Peyer's patch (tissue), 4 donors: ENCODE measurements around the gene SLC8A2. TPM values are rescaled to one million over a fixed set of nuclear protein-coding genes. Genes with fewer than 3 reads are reported as not detected.

Experiments used
- DNase-seq, 3 donors: peaks; one replicate each; pipeline ENCODE4 v3.0.0-alpha.2; 2017 to 2019
- H3K27ac ChIP-seq, 4 donors: fragments of 200-600 bp; sonication (generic); one replicate each; pipeline ENCODE4 v1.5.1; 2016 to 2019
- H3K27me3 ChIP-seq, 2 donors: fragments of 200-600 bp; sonication (generic); one replicate each; pipeline ENCODE4 v1.5.1; 2019
- H3K36me3 ChIP-seq, 3 donors: fragments of 200-600 bp; sonication (generic); one replicate each; pipeline ENCODE4 v1.5.1; 2016 to 2019
- H3K4me1 ChIP-seq, 4 donors: fragments of 200-600 bp; sonication (generic); one replicate each; pipeline ENCODE4 v1.5.1; 2016 to 2019
- H3K4me3 ChIP-seq, 4 donors: fragments of 200-600 bp; sonication (generic); 1 replicate in 3 of 4; 2 replicates in 1 of 4; pipeline ENCODE4 v1.5.1; 2016 to 2019; ENCODE audit warnings: mild to moderate bottlenecking in 1 of 4
- H3K9me3 ChIP-seq, 4 donors: fragments of 200-600 bp; sonication (generic); one replicate each; pipeline ENCODE4 v1.5.1; 2016 to 2019; ENCODE audit warnings: mild to moderate bottlenecking in 1 of 4
- POLR2A ChIP-seq, 2 donors: fragments of 450-650 bp; IDR thresholded peaks; one replicate each; pipeline ENCODE4 v1.5.1; 2017; ENCODE audit warnings: antibody characterized with exemption in 2 of 2, mild to moderate bottlenecking in 2 of 2, moderate library complexity in 2 of 2
- total RNA-seq, 4 donors: library from RNA; depleted of rRNA; stranded (reverse); fragments of >200 nt; gene quantifications; one replicate each; pipeline ENCODE4 v1.1.0, GENCODE V29; 2016
- TF ChIP-seq, protein P1 (sequence below), 6 experiments: fragments of 450-650 bp in 4 of 6; fragments of 200-600 bp in 2 of 6; sonication (generic) in 1 of 6; IDR thresholded peaks; one replicate each; pipeline ENCODE4 v1.5.1; 2017 to 2019; ENCODE audit warnings: antibody characterized with exemption in 6 of 6, mild to moderate bottlenecking in 3 of 6, moderate library complexity in 1 of 6

SLC8A2 gene
- total RNA-seq, 4 donors from 2014 or later, result 0.53 to 0.85 TPM; not detected in 2

DNA sequence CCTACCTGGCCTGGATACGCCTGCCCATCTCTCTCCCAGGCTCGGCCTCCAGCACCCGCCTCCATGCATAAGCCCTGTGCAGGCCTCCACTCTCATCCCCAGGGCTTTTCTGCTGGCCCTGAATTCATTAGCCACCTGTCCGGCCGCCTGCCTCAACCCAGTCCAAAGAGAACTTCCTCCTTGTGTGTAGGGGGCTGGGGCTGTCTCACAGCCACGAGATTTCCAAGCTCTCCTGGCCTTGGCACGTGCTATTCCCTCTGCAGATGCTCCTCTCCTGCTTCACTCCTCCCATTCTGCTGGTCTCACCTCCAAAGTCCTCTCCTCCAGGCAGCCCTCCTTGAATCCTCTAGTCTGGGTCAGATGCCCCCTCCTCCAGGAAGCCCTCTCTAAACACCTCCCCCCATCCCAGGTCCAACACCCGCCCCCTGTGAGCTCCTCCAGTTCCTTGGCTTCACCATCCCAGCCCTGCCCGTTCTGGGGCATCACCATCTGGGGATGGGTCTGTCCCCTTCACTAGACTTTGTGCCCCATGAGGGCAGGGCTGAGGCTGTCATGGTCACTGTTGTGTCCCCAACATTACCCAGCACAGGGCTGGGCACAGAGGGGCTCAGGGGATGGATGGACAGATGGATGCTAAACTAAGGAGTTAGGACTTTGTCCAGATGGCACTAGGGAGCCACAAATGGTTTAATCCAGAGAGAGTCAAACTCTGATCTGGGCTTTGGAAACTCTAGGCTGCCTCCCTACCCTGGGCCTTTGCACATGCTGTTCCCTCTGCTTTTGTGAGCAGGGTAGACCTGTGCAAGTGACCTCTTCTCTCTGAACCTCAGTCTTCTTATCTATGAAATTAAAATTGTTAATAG lies 67.1 kb downstream of the SLC8A2 start:
- Histone ChIP-seq H3K9me3 (no peaks in the 10 kb centered on the region), H3K27me3 (no peaks in the 10 kb centered on the region), H3K36me3 (no peaks in the 10 kb centered on the region), H3K4me3 (no peak overlapping the region), H3K4me1 (no peaks in the 10 kb centered on the region), H3K27ac (no peak overlapping the region)
- TF ChIP-seq, protein P1, sequence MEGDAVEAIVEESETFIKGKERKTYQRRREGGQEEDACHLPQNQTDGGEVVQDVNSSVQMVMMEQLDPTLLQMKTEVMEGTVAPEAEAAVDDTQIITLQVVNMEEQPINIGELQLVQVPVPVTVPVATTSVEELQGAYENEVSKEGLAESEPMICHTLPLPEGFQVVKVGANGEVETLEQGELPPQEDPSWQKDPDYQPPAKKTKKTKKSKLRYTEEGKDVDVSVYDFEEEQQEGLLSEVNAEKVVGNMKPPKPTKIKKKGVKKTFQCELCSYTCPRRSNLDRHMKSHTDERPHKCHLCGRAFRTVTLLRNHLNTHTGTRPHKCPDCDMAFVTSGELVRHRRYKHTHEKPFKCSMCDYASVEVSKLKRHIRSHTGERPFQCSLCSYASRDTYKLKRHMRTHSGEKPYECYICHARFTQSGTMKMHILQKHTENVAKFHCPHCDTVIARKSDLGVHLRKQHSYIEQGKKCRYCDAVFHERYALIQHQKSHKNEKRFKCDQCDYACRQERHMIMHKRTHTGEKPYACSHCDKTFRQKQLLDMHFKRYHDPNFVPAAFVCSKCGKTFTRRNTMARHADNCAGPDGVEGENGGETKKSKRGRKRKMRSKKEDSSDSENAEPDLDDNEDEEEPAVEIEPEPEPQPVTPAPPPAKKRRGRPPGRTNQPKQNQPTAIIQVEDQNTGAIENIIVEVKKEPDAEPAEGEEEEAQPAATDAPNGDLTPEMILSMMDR (IDR thresholded peaks at IDR 0.05), result no peak
- TF ChIP-seq POLR2A (IDR thresholded peaks at IDR 0.05), result no peak
- DNase-seq, result no peak

DNA sequence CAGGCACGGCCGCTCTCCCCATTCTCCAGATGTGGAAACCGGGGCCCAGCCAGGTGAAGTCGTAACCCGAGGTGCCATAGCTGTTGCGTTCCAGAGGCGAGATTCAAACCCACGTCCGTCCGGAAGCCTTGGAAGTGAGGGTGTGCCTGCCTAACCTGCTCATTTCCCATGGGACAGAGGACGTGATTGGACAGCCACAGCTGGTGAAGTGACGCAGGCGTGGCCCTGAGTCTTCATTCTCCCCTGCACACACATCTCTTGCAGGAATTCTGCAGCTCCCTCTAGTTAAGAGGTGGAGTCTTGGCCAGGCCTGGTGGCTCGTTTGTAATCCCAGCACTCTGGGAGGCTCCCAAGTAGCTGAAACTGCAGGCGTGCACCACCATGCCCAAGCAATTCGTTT lies 69.2 kb downstream of the SLC8A2 start:
- no peak overlapping the region for H3K4me3 ChIP-seq
- no peaks in the 10 kb centered on the region for H3K27me3 ChIP-seq
- no peak overlapping the region for H3K27ac ChIP-seq
- H3K9me3 ChIP-seq, result no peaks in the 10 kb centered on the region
- no peak for DNase-seq
- TF ChIP-seq, protein P1 (IDR thresholded peaks at IDR 0.05), result no peak
- TF ChIP-seq POLR2A (IDR thresholded peaks at IDR 0.05), result no peak
- H3K36me3 ChIP-seq, result no peaks in the 10 kb centered on the region
- H3K4me1 ChIP-seq, result no peaks in the 10 kb centered on the region

- Histone ChIP-seq H3K9me3 (no peaks in the 10 kb centered on the region), H3K27me3 (no peaks in the 10 kb centered on the region), H3K4me1 (no peaks in the 10 kb centered on the region), H3K4me3 (no peak overlapping the region), H3K27ac (no peak overlapping the region), H3K36me3 (no peaks in the 10 kb centered on the region)
- DNase-seq, result no peak
- TF ChIP-seq POLR2A (IDR thresholded peaks at IDR 0.05), result no peak
- TF ChIP-seq, protein P1 (IDR thresholded peaks at IDR 0.05), result no peak
Measured at GRCh38 chr19:47398707-47399597, 72.7 kb downstream of the SLC8A2 start.

- peak; percentile 69 to 88 (median 82) for DNase-seq
- no peaks in the 10 kb centered on the region for H3K9me3 ChIP-seq
- TF ChIP-seq, protein P1 (IDR thresholded peaks at IDR 0.05), result peak; percentile 42 to 87 (median 76)
- no peak for TF ChIP-seq POLR2A (IDR thresholded peaks at IDR 0.05)
- no peak overlapping the region for H3K27ac ChIP-seq
- H3K4me1 ChIP-seq, result no peaks in the 10 kb centered on the region
- no peaks in the 10 kb centered on the region for H3K36me3 ChIP-seq
- no peaks in the 10 kb centered on the region for H3K27me3 ChIP-seq
- no peak overlapping the region for H3K4me3 ChIP-seq
Measured at GRCh38 chr19:47391510-47392223, 80.0 kb downstream of the SLC8A2 start.
